Measurements from ENCODE around the gene KIAA0753.
A peak's percentile ranks its signal among the peaks of the same experiment; 100 is the strongest.
"Not testable (repeated sequence)": the region's sequence is repeated elsewhere in the genome, so short reads cannot be mapped to it uniquely, and the experiment has no call there.

The KIAA0753 gene

GRCh38 chr17:6576038-6576785, 64.3 kb downstream of the KIAA0753 start:
- intact Hi-C loops (cut with DNase I) = no loop called here
- DNase-seq = no peak

GRCh38 chr17:6575596-6575988, 64.9 kb downstream of the KIAA0753 start:
- DNase-seq = no peak
- intact Hi-C loops (cut with DNase I) = no loop called here

- intact Hi-C loops (cut with DNase I) = no loop called here
- peak in 19 of 42 donors; percentile 20 to 67 (median 41) for DNase-seq
Measured at GRCh38 chr17:6574687-6575595, 65.6 kb downstream of the KIAA0753 start.

DNA sequence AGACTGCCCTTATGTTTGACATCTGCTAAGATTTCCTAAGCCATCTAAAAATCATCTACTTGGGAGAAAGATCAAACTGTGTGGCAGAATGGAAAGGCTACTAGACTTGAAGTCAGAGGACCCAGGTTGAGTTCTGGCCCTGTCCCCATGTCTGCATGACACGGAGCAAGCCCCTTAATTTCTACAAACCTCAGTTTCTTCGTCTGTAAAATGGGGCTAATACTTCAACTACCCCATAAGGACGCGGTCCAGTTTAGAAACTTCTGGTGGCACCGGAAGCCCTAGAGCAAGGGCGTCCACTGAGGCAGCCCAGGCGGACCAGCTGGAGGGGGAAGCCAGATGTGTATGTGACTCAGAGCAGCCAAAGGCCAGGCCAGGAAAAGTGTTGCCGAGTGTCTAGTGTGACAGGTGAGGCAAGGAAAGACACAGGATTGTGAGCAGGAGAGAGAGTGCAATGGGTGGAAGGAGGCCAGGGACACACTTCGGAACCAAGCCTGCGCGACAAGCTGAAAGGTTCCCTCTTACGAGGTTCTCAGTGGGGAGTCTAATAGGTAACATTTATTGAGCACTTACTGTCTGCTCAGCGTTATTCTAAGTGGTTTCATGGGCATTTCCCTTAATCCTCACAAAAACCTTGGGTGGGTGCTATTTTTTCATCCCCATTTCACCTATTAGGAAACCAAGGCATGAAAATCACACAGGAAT, 66.4 kb downstream of the KIAA0753 start:
- DNase-seq = peak in 1 of 42 donors; percentile 21
- intact Hi-C loops (cut with DNase I) = no loop called here

- DNase-seq = peak in 1 of 42 donors; percentile 23
- intact Hi-C loops (cut with DNase I) = not testable (repeated sequence)
Measured at GRCh38 chr17:6573495-6573894, 67.0 kb downstream of the KIAA0753 start.

DNA sequence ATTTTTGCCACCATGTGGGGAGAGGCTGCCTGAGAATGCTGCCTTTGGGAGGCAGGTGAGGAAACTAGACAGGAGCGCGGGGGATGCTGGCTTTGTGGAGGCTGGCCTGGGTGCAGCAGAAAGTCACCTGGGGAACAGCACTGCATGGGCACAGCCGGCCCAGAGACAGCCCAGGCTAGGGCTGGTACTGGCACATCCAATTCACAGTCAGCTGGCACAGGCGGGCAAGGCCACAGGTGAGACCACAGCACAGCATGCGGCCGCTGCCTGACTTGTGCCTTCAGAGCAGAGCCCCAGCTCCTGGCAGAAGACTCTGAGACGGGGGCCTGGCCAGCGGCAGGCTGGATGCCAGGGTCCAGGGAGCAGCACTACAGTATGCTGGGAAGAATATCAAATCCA, 67.5 kb downstream of the KIAA0753 start:
- peak in 1 of 42 donors; percentile 37 for DNase-seq
- intact Hi-C loops (cut with DNase I) = no loop called here

DNA sequence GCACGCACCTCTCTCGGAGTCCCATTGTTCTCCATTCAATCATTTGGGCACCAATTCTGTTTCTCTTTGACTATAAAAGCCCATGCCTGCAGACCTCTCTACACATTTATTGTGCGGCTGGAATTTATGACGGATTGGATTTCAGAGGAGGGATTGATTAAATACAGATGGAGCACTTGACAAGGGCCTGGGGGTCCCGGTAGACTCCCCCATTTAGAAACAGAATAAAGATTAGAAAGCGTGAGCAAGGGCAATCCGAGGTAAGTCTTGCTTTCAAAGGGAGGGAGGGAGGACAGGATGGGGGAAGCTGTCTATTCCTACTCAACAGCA, 69.1 kb downstream of the KIAA0753 start:
- intact Hi-C loops (cut with DNase I) = no loop called here
- peak in 1 of 42 donors; percentile 9 for DNase-seq

DNA sequence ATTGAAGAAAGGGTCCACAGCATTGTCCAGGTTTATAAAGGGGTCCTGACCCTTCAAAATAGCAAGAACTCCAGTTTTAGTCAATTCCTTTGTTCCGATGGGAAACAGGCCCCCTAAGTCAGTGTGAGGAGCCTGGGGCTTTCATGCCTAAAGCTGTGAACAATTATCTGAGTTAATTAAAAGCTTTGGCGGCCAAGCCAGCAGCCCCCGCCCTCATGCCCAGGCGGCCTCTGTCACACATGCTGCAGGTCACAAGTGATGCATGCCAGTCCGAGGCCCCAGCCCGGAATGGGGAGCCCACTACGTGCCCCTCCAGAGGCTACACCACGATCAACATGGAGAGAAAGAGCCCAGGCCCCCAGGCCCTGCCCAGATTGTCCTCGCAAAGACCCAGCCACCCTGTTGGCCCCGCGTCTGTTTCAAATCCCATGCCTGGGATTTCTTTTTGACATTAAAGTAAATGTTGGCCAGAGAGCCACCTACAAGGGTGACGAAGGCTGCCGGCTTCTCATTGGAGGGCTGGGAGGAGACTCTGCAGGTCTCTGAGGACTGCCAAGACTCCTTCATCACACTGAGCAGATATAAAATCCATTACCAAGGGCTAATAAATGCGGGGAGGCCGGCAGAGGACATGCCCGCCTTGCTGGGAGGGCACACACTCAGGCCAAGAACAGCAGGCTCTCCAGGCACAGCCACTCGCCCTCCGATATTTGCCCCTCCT, 69.6 kb downstream of the KIAA0753 start:
- intact Hi-C loops (cut with DNase I) = no loop called here
- peak in 1 of 42 donors; percentile 31 for DNase-seq

DNA sequence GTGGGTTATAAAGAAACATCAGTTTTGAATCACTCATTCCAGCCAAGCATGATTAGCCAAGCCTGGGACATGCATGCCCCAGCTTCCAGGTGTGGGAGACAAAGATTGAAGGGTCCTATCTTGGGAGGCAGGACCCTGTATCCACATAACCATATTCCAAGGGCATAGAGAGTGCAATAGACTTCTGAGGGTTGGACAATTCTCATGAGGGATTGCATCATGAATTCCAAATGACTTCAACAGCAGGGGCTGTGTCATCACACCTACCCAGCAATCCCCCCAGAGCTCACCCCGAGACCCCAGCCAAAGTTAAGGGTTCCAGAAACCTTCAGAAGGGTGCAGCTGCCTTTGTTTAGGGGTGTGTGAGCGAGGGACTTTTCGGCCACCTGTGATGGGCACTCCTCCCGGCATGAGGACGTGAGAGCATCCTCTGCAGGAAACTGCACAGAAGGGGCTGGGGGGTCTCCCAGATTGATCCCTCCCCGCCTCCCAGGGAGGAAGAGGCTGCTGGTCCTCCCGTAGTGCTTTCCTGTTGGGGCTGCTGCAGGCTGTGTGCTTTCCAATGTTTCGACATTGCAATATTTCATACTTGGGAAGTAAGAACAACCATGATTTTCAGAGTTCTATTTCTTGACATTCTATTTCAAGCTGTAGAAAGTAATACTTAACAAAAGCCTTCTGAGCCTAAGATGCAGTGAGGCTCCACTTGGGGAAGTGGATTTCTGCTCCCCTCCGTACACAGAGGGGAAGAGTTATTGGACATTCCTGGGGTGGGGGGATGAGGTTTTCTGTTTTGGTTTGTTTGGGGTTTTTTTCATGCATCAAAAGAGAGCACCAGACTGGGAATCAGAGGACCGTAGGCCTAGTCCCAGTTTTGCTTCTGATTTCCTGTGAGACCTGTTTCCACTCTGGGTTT, 70.9 kb downstream of the KIAA0753 start:
- intact Hi-C loops (cut with DNase I) = no loop called here
- DNase-seq = peak in 3 of 42 donors; percentile 10 to 34 (median 30)

GRCh38 chr17:6568184-6568758, 72.2 kb downstream of the KIAA0753 start:
- intact Hi-C loops (cut with DNase I) = no loop called here
- peak in 4 of 42 donors; percentile 2 to 38 (median 18) for DNase-seq

GRCh38 chr17:6567528-6568183, 72.9 kb downstream of the KIAA0753 start:
- intact Hi-C loops (cut with DNase I) = no loop called here

GRCh38 chr17:6561446-6561845, 79.1 kb downstream of the KIAA0753 start:
- intact Hi-C loops (cut with DNase I) = no loop called here
- no peak for DNase-seq

More at GRCh38 chr17:6567528-6568183, 72.9 kb downstream of the KIAA0753 start:
- DNase-seq = peak in 5 of 42 donors; percentile 3 to 34 (median 11)

DNA sequence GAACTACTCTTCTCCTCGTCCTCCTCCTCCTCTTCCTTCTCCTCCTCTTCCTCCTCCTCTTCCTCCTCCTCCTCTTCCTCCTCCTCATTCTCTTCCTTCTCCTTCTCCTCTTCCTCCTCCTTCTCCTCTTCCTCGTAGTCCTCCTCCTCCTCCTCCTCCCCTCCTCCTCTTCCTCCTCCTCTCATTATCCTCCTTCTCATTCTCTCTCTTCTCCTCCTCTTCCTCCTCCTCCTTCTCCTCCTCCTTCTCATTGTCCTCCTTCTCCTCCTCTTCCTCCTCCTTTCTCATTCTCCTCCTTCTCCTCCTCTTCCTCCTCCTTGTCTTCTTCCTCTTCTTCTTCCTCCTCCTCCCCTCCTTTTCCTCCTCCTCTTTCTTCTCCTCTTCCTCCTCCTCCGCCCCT, 80.0 kb downstream of the KIAA0753 start:
- DNase-seq = no peak
- intact Hi-C loops (cut with DNase I) = no loop called here

DNA sequence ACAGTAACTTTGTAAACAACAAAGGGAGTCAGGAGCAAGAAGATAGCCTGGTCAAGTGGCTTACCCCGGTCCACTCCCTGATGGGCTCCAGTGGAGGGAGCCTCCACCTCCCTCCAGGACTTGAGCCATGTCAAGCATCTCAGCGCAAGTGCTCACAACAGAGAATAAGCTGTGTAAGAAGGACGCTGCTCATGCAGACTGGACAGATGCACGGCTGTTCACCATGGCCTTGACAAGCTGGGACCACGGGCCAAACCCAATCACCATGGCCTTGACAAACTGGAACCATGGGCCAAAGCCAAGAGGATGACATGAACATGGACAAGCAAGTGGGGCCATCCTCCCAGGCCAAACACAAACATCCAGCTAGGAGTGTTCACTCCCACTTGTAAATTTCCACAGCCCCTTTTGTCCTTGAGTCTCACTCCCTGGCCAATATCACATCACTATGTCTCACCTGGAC, 80.7 kb downstream of the KIAA0753 start:
- DNase-seq = peak in 1 of 42 donors; percentile 29
- intact Hi-C loops (cut with DNase I) = no loop called here

- intact Hi-C loops (cut with DNase I) = no loop called here
- DNase-seq = peak in 1 of 42 donors; percentile 5
Measured at GRCh38 chr17:6558932-6559752, 81.4 kb downstream of the KIAA0753 start.

- DNase-seq = no peak
- intact Hi-C loops (cut with DNase I) = no loop called here
Measured at GRCh38 chr17:6558276-6558675, 82.2 kb downstream of the KIAA0753 start.
